Kidney (tissue), 14 donors: Measurements from ENCODE around the gene LTBP1. TPM values are rescaled to one million over a fixed set of nuclear protein-coding genes. Genes with fewer than 3 reads are reported as not detected.

Source experiments
- DNase-seq, 5 donors: peaks; one replicate each; pipeline ENCODE4 v3.0.0-alpha.2; 2013 to 2020
- FAIRE-seq: peaks from 2 replicates; lab custom pipeline; 2012; peaks lifted over from hg19 to GRCh38; lab: Jason Lieb, UNC
- H3K27ac ChIP-seq, 2 donors: one replicate each; pipeline ENCODE4 v1.7.0; 2013; ENCODE audit warnings: low read depth in 2 of 2, low read length in 2 of 2, inconsistent platforms in 1 of 2
- H3K27me3 ChIP-seq: one replicate; pipeline ENCODE4 v1.7.1; 2013; ENCODE audit warnings: low read length, inconsistent platforms; ENCODE audit not compliant: control insufficient read depth, insufficient read depth
- H3K36me3 ChIP-seq, 3 donors: one replicate each; pipeline versions ENCODE4 v1.7.0 to v1.7.1; 2013; ENCODE audit warnings: low read length in 3 of 3, control low read depth in 1 of 3, inconsistent platforms in 1 of 3; ENCODE audit not compliant: insufficient read depth in 3 of 3, control insufficient read depth in 2 of 3
- H3K4me1 ChIP-seq, 3 donors: one replicate each; pipeline versions ENCODE4 v1.7.0 to v1.7.1; 2013; ENCODE audit warnings: low read length in 3 of 3, inconsistent platforms in 1 of 3, low read depth in 1 of 3; ENCODE audit not compliant: control insufficient read depth in 2 of 3, insufficient read depth in 2 of 3
- H3K4me3 ChIP-seq, 3 donors: one replicate each; pipeline versions ENCODE4 v1.7.0 to v1.8.1; 2013; ENCODE audit warnings: low read length in 3 of 3, control low read depth in 1 of 3, inconsistent platforms in 1 of 3
- H3K9ac ChIP-seq, 3 donors: one replicate each; pipeline versions ENCODE4 v1.7.0 to v1.7.1; 2013; ENCODE audit warnings: low read length in 3 of 3, control low read depth in 1 of 3, inconsistent platforms in 1 of 3
- H3K9me3 ChIP-seq, 3 donors: one replicate each; pipeline versions ENCODE4 v1.7.0 to v1.7.1; 2013; ENCODE audit warnings: low read length in 3 of 3, control low read depth in 1 of 3, inconsistent platforms in 1 of 3; ENCODE audit not compliant: control insufficient read depth in 2 of 3, insufficient read depth in 1 of 3
- intact Hi-C: fragments of 100-400 bp; cut with DNase I; formaldehyde crosslinking; loops from one replicate; pipeline ENCODE4 v1.11.1; 2022
- polyA plus RNA-seq: library from polyadenylated mRNA; stranded (reverse); fragments of 350-450 nt; fragmentation: Illumina TruSeq; extraction: RNeasy Lipid Tissue Mini Kit (QIAGEN cat#74804); gene quantifications from one replicate; pipeline ENCODE4 v1.2.3, GENCODE V29; 2014; ENCODE audit warnings: low read depth, low replicate concordance; ENCODE audit not compliant: insufficient read depth
- total RNA-seq: library from RNA; stranded (reverse); fragmentation: NEBNext Ultra II Directional; extraction: Animal tissue kit (Norgen Biotek cat#: 25700); gene quantifications from one replicate; pipeline ENCODE4 v1.2.1, GENCODE V29; 2021
- TF ChIP-seq, protein P1 (sequence below): IDR thresholded peaks from 3 replicates; pipeline ENCODE4 v1.5.1; 2012; ENCODE audit warnings: mild to moderate bottlenecking, moderate library complexity, borderline replicate concordance; ENCODE audit not compliant: insufficient read depth; ENCODE audit errors: extremely low read depth
- donor health status: control.
- donor health status: control.
- donor health status: control.
- donor health status: control.
- donor health status: control.
- donor health status: DM: yes; HTN: yes; CAD: no.
- donor health status: Normal renal cell carcinoma (clear cell type).

The LTBP1 gene
- total and polyA plus RNA-seq, 2 donors from 2014 or later: 9.3 to 39.8 TPM

DNA sequence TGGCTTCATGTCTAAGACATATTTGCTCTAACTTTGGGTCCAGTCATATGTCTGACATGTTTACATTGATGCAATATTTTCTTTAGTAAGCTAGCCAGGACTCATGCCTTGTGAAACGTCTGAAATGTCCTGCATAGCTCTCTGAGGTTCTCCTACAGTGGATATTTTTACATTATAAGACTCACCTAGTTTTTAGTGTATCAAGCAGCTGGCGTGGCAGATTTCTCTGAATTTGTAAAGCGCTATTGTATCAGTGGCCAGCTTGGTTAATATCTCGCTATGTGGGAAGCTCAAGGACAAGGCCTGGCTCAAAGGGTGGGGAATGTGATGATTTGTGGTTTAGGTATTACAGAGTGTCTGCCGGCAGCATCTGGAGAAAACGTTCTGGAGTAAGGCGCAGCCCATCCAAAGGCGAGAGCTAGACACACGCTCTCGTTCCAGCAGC is 164.3 kb downstream of the LTBP1 start:
- intact Hi-C loops: no loop called here
- FAIRE-seq (no peak), DNase-seq (peak in 1 of 5 donors; percentile 34)
- H3K36me3 ChIP-seq: no peaks in the 10 kb centered on the region
- H3K4me3 ChIP-seq: no peak overlapping the region
- H3K4me1 ChIP-seq: no peaks in the 10 kb centered on the region
- H3K9ac ChIP-seq: no peak overlapping the region
- no peaks in the 10 kb centered on the region for H3K27me3 ChIP-seq
- H3K27ac ChIP-seq: no peak overlapping the region
- no peaks in the 10 kb centered on the region for H3K9me3 ChIP-seq
- TF ChIP-seq, protein P1, sequence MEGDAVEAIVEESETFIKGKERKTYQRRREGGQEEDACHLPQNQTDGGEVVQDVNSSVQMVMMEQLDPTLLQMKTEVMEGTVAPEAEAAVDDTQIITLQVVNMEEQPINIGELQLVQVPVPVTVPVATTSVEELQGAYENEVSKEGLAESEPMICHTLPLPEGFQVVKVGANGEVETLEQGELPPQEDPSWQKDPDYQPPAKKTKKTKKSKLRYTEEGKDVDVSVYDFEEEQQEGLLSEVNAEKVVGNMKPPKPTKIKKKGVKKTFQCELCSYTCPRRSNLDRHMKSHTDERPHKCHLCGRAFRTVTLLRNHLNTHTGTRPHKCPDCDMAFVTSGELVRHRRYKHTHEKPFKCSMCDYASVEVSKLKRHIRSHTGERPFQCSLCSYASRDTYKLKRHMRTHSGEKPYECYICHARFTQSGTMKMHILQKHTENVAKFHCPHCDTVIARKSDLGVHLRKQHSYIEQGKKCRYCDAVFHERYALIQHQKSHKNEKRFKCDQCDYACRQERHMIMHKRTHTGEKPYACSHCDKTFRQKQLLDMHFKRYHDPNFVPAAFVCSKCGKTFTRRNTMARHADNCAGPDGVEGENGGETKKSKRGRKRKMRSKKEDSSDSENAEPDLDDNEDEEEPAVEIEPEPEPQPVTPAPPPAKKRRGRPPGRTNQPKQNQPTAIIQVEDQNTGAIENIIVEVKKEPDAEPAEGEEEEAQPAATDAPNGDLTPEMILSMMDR: no peak

DNA sequence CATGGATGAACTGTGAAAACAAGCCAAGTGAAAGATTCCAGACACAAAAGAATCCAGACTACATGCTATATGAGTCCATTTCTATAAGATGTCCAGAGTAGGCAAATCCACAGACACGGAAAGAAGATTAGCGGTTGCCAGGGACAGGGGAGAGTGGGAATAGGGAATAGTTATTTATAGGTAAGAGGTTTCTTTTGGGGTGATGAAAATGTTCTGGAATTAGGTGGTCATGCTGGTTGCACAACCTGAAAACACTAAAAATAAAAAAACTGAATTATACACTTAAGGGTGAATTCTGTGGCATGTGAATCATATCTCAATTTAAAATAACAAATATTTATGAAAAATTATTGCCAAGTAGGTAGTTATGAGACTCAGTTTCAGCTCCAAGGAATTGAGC is 168.4 kb downstream of the LTBP1 start:
- intact Hi-C loops: no loop called here
- H3K4me3 ChIP-seq: no peak overlapping the region
- DNase-seq: no peak
- H3K27me3 ChIP-seq: no peaks in the 10 kb centered on the region
- H3K4me1 ChIP-seq: no peaks in the 10 kb centered on the region
- H3K9ac ChIP-seq: no peak overlapping the region
- TF ChIP-seq, protein P1: no peak
- H3K9me3 ChIP-seq: no peaks in the 10 kb centered on the region
- FAIRE-seq: no peak
- H3K27ac ChIP-seq: no peak overlapping the region
- H3K36me3 ChIP-seq: no peaks in the 10 kb centered on the region

DNA sequence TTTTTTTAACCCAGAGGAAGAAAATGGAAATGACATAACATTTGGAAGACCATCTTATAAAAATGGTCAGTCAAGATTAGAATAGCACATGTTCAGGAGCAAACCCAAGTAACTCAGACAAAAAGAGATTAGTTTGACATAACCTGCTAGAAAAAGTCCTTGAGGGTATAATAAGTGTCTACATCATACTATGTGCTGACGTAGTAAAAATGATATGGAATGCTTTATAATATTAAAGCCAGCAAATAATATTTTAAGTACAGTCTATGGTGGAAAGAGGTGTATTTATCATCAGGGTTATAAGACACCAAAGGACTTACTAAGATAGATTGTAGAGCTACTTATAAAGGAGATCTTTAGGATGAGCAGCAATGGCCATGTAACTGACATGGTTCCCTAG is 169.0 kb downstream of the LTBP1 start:
- Histone ChIP-seq H3K27me3 (no peaks in the 10 kb centered on the region), H3K9ac (no peak overlapping the region), H3K36me3 (no peaks in the 10 kb centered on the region), H3K27ac (no peak overlapping the region), H3K4me1 (no peaks in the 10 kb centered on the region), H3K9me3 (peaks cover 0 to 2% (median 0%) of the 10 kb centered on the region in 3 donors), H3K4me3 (no peak overlapping the region)
- TF ChIP-seq, protein P1: no peak
- intact Hi-C loops: no loop called here
- no peak for DNase-seq
- FAIRE-seq: no peak

DNA sequence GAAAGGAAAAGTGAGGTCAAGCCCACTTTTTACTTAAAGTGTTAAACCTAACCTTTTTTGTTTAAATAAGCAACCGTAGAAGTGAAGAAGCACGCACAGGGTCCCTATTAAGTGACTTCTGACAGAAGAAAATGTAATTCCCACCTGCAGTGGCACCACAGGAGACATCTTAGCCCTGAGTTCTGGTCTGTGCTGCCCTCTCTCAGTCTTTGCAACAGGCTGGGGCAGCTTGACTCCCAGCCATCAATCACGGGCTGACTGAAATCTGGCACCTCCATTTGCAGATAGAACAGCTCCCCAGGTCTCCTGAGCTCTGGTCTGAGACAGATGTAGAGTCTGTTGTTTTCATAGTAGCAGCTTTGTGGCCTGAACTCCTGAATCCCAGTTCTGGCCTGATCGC is 170.0 kb downstream of the LTBP1 start:
- DNase-seq (peak in 2 of 5 donors; percentile 24 to 31), FAIRE-seq (no peak)
- TF ChIP-seq, protein P1: no peak
- Histone ChIP-seq H3K27me3 (no peaks in the 10 kb centered on the region), H3K27ac (no peak overlapping the region), H3K9ac (no peak overlapping the region), H3K36me3 (no peaks in the 10 kb centered on the region), H3K9me3 (peaks cover 0 to 2% (median 0%) of the 10 kb centered on the region in 3 donors), H3K4me1 (no peaks in the 10 kb centered on the region), H3K4me3 (no peak overlapping the region)
- intact Hi-C loops: no loop called here
